ENCODE data around the gene QRFPR.
A peak's percentile ranks its signal among the peaks of the same experiment; 100 is the strongest.
"Not testable (repeated sequence)": the region's sequence is repeated elsewhere in the genome, so short reads cannot be mapped to it uniquely, and the experiment has no call there.

The QRFPR gene

DNA sequence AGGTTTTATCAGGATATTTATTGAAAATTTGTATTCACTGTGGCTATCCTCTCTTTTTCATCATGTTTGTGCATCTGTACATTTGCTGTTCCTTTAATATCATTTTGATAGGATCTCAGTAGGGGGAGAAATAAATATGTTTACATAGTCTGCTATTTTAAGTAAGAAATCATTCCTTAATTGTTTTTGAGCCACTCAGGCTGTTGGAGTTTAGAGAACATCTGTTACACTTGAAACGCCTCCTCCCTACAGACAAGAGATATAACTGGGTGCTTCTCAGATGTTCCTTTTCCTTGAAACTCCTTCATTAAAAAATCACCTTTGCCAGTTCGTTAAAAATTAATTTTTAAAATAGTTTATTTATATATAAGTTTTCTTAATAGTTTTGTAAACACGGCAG is 59.4 kb downstream of the QRFPR start:
- TF ChIP-seq ZNF274 (IDR thresholded peaks at IDR 0.05; ENCODE audit: low read depth, low read length) = no peak
- TF ChIP-seq YY1 (IDR thresholded peaks at IDR 0.05; ENCODE audit: insufficient read depth, insufficient read length) = no peak
- TF ChIP-seq SUZ12 (IDR thresholded peaks at IDR 0.05; ENCODE audit: extremely low read depth, insufficient read depth, insufficient read length) = no peak
- Histone ChIP-seq H3K27me3 (ENCODE audit: insufficient read depth, insufficient read length) (no peaks in the 10 kb centered on the region), H3K4me1 (ENCODE audit: insufficient read depth, insufficient read length) (no peaks in the 10 kb centered on the region), H3K4me3 (ENCODE audit: insufficient read length, low read depth) (no peak overlapping the region), H3K36me3 (ENCODE audit: insufficient read depth, insufficient read length, low read length) (no peaks in the 10 kb centered on the region), H3K9me3 (ENCODE audit: insufficient read depth, low read length) (no peaks in the 10 kb centered on the region), H3K9ac (ENCODE audit: insufficient read length, low read depth) (no peak overlapping the region)
- DNase-seq (ENCODE audit: low read depth, low spot score) = no peak

DNA sequence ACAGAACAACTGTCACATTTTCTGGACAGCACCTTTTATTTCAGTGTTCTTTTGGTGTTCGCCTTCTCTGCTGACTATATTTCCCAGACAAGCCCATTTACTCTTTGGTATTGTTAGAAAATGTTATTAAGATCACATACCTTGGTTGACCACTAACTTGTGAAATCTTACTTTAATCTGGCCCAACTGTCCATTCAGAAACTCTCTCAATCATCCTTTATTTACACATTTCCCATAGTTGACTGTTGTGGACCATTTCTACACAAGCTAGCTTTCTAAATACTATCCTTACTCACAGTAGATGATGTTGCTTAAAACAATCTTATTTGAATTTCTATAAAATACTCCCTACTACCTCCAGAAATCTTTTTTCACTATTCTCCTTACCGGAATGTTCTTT is 64.7 kb downstream of the QRFPR start:
- no peaks in the 10 kb centered on the region for H3K4me1 ChIP-seq (ENCODE audit: insufficient read depth, insufficient read length)
- no peaks in the 10 kb centered on the region for H3K9me3 ChIP-seq (ENCODE audit: insufficient read depth, low read length)
- no peak overlapping the region for H3K4me3 ChIP-seq (ENCODE audit: insufficient read length, low read depth)
- H3K9ac ChIP-seq (ENCODE audit: insufficient read length, low read depth) = no peak overlapping the region
- H3K27me3 ChIP-seq (ENCODE audit: insufficient read depth, insufficient read length) = no peaks in the 10 kb centered on the region
- H3K36me3 ChIP-seq (ENCODE audit: insufficient read depth, insufficient read length, low read length) = no peaks in the 10 kb centered on the region
- no peak for DNase-seq (ENCODE audit: low read depth, low spot score)
- TF ChIP-seq YY1 (IDR thresholded peaks at IDR 0.05; ENCODE audit: insufficient read depth, insufficient read length) (no peak), SUZ12 (IDR thresholded peaks at IDR 0.05; ENCODE audit: extremely low read depth, insufficient read depth, insufficient read length) (no peak), ZNF274 (IDR thresholded peaks at IDR 0.05; ENCODE audit: low read depth, low read length) (no peak)

DNA sequence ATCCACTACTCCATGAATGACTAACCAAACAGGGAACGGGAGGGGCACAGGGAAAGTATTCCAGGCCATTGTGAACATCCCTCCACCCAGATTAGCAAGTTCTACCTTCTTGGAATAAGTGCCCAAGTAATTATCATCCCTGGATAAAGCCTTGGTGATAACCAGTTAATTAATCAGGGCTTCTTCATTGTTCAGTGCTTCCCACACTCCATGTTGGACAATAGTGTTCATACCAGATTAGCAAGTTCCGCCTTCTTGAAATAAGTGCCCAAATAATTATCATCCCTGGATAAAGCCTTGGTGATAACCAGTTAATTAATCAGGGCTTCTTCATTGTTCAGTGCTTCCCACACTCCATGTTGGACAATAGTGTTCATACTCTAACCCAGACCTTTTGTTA is 67.4 kb downstream of the QRFPR start:
- DNase-seq (ENCODE audit: low read depth, low spot score); H3K27me3 ChIP-seq (ENCODE audit: insufficient read depth, insufficient read length); H3K4me1 ChIP-seq (ENCODE audit: insufficient read depth, insufficient read length); H3K36me3 ChIP-seq (ENCODE audit: insufficient read depth, insufficient read length, low read length); H3K4me3 ChIP-seq (ENCODE audit: insufficient read length, low read depth); H3K9ac ChIP-seq (ENCODE audit: insufficient read length, low read depth); H3K9me3 ChIP-seq (ENCODE audit: insufficient read depth, low read length): not testable (repeated sequence)

- no peaks in the 10 kb centered on the region for H3K27me3 ChIP-seq (ENCODE audit: insufficient read depth, insufficient read length)
- no peak overlapping the region for H3K9ac ChIP-seq (ENCODE audit: insufficient read length, low read depth)
- no peak for DNase-seq (ENCODE audit: low read depth, low spot score)
- no peaks in the 10 kb centered on the region for H3K36me3 ChIP-seq (ENCODE audit: insufficient read depth, insufficient read length, low read length)
- TF ChIP-seq YY1 (IDR thresholded peaks at IDR 0.05; ENCODE audit: insufficient read depth, insufficient read length) (no peak), SUZ12 (IDR thresholded peaks at IDR 0.05; ENCODE audit: extremely low read depth, insufficient read depth, insufficient read length) (no peak), ZNF274 (IDR thresholded peaks at IDR 0.05; ENCODE audit: low read depth, low read length) (no peak)
- H3K9me3 ChIP-seq (ENCODE audit: insufficient read depth, low read length) = no peaks in the 10 kb centered on the region
- H3K4me1 ChIP-seq (ENCODE audit: insufficient read depth, insufficient read length) = no peaks in the 10 kb centered on the region
- no peak overlapping the region for H3K4me3 ChIP-seq (ENCODE audit: insufficient read length, low read depth)
Observed at GRCh38 chr4:121308828-121309227, 72.0 kb downstream of the QRFPR start.

DNA sequence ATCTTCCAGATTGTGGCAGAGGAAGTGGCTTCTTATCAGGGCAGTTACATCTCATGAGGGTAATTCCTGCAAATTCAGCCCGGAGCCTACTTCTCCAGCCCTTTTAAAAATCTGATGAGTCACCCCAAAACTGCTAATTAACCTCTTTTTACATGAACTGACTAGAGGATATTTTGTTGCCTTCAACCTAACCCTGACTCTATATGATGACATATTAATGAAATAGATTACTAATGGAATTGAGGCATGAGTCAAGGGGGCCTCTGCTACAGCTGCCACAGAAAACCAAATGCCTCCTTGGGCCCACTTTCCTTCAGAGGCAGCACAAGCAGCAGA is 72.5 kb downstream of the QRFPR start:
- TF ChIP-seq SUZ12 (IDR thresholded peaks at IDR 0.05; ENCODE audit: extremely low read depth, insufficient read depth, insufficient read length) (no peak), ZNF274 (IDR thresholded peaks at IDR 0.05; ENCODE audit: low read depth, low read length) (no peak), YY1 (IDR thresholded peaks at IDR 0.05; ENCODE audit: insufficient read depth, insufficient read length) (no peak)
- DNase-seq (ENCODE audit: low read depth, low spot score) = no peak
- no peaks in the 10 kb centered on the region for H3K36me3 ChIP-seq (ENCODE audit: insufficient read depth, insufficient read length, low read length)
- H3K9me3 ChIP-seq (ENCODE audit: insufficient read depth, low read length) = no peaks in the 10 kb centered on the region
- no peaks in the 10 kb centered on the region for H3K27me3 ChIP-seq (ENCODE audit: insufficient read depth, insufficient read length)
- H3K4me3 ChIP-seq (ENCODE audit: insufficient read length, low read depth) = no peak overlapping the region
- H3K9ac ChIP-seq (ENCODE audit: insufficient read length, low read depth) = no peak overlapping the region
- no peaks in the 10 kb centered on the region for H3K4me1 ChIP-seq (ENCODE audit: insufficient read depth, insufficient read length)

GRCh38 chr4:121307445-121308327 is 73.1 kb downstream of the QRFPR start:
- Histone ChIP-seq H3K9ac (ENCODE audit: insufficient read length, low read depth) (no peak overlapping the region), H3K27me3 (ENCODE audit: insufficient read depth, insufficient read length) (no peaks in the 10 kb centered on the region), H3K9me3 (ENCODE audit: insufficient read depth, low read length) (no peaks in the 10 kb centered on the region), H3K4me1 (ENCODE audit: insufficient read depth, insufficient read length) (no peaks in the 10 kb centered on the region), H3K36me3 (ENCODE audit: insufficient read depth, insufficient read length, low read length) (no peaks in the 10 kb centered on the region), H3K4me3 (ENCODE audit: insufficient read length, low read depth) (no peak overlapping the region)
- no peak for TF ChIP-seq ZNF274 (IDR thresholded peaks at IDR 0.05; ENCODE audit: low read depth, low read length)
- no peak for TF ChIP-seq SUZ12 (IDR thresholded peaks at IDR 0.05; ENCODE audit: extremely low read depth, insufficient read depth, insufficient read length)
- TF ChIP-seq YY1 (IDR thresholded peaks at IDR 0.05; ENCODE audit: insufficient read depth, insufficient read length) = no peak
- DNase-seq (ENCODE audit: low read depth, low spot score) = peak; percentile 55

GRCh38 chr4:121306931-121307330 is 73.9 kb downstream of the QRFPR start:
- DNase-seq (ENCODE audit: low read depth, low spot score) = no peak
- Histone ChIP-seq H3K4me1 (ENCODE audit: insufficient read depth, insufficient read length) (no peaks in the 10 kb centered on the region), H3K36me3 (ENCODE audit: insufficient read depth, insufficient read length, low read length) (no peaks in the 10 kb centered on the region), H3K27me3 (ENCODE audit: insufficient read depth, insufficient read length) (no peaks in the 10 kb centered on the region), H3K9me3 (ENCODE audit: insufficient read depth, low read length) (no peaks in the 10 kb centered on the region), H3K4me3 (ENCODE audit: insufficient read length, low read depth) (no peak overlapping the region), H3K9ac (ENCODE audit: insufficient read length, low read depth) (no peak overlapping the region)
- TF ChIP-seq YY1 (IDR thresholded peaks at IDR 0.05; ENCODE audit: insufficient read depth, insufficient read length) (no peak), ZNF274 (IDR thresholded peaks at IDR 0.05; ENCODE audit: low read depth, low read length) (no peak), SUZ12 (IDR thresholded peaks at IDR 0.05; ENCODE audit: extremely low read depth, insufficient read depth, insufficient read length) (no peak)

All from NT2/D1 (cell line).